ENCODE results near the gene GMDS.

Gene GMDS

GRCh38 chr6:2266841-2267240 is 21.4 kb upstream of the GMDS start:
- Histone ChIP-seq H3K4me1 (ENCODE audit: insufficient read depth, low read length, poor library complexity, severe bottlenecking) (no peaks in the 10 kb centered on the region), H3K9me2 (replicated peaks; ENCODE audit: low read depth, low read length) (no peaks in the 10 kb centered on the region), H3F3A (ENCODE audit: low read depth) (no peaks in the 10 kb centered on the region), H4K20me1 (ENCODE audit: insufficient read depth, low read length, poor library complexity, severe bottlenecking) (no peaks in the 10 kb centered on the region), H3K36me3 (ENCODE audit: insufficient read depth, low read length) (no peaks in the 10 kb centered on the region), H3K9me3 (ENCODE audit: insufficient read depth, low read depth, low read length) (no peaks in the 10 kb centered on the region), H2AFZ (ENCODE audit: low read length) (no peak overlapping the region), H3K4me3 (ENCODE audit: low read length, poor library complexity, severe bottlenecking) (no peak overlapping the region), H3K4me2 (ENCODE audit: low read depth, low read length, poor library complexity, severe bottlenecking) (no peak overlapping the region), H3K9ac (ENCODE audit: low read depth, low read length, poor library complexity, severe bottlenecking) (no peak overlapping the region), H3K27me3 (ENCODE audit: insufficient read depth, low read length, poor library complexity, severe bottlenecking) (no peaks in the 10 kb centered on the region), H3K79me2 (ENCODE audit: insufficient read depth, low read length) (no peaks in the 10 kb centered on the region)
- TF ChIP-seq CTCF (conservative IDR thresholded peaks at IDR 0.05; ENCODE audit: low read length) (no peak), EZH2phosphoT487 (IDR thresholded peaks at IDR 0.05; ENCODE audit: borderline replicate concordance) (no peak)

GRCh38 chr6:2266031-2266795 is 20.8 kb upstream of the GMDS start:
- Histone ChIP-seq H3K4me3 (ENCODE audit: low read length, poor library complexity, severe bottlenecking) (no peak overlapping the region), H3K4me1 (ENCODE audit: insufficient read depth, low read length, poor library complexity, severe bottlenecking) (no peaks in the 10 kb centered on the region), H2AFZ (ENCODE audit: low read length) (no peak overlapping the region), H4K20me1 (ENCODE audit: insufficient read depth, low read length, poor library complexity, severe bottlenecking) (no peaks in the 10 kb centered on the region), H3K27me3 (ENCODE audit: insufficient read depth, low read length, poor library complexity, severe bottlenecking) (no peaks in the 10 kb centered on the region), H3K9ac (ENCODE audit: low read depth, low read length, poor library complexity, severe bottlenecking) (no peak overlapping the region), H3K4me2 (ENCODE audit: low read depth, low read length, poor library complexity, severe bottlenecking) (no peak overlapping the region), H3K36me3 (ENCODE audit: insufficient read depth, low read length) (no peaks in the 10 kb centered on the region), H3F3A (ENCODE audit: low read depth) (no peaks in the 10 kb centered on the region), H3K9me2 (replicated peaks; ENCODE audit: low read depth, low read length) (no peaks in the 10 kb centered on the region), H3K79me2 (ENCODE audit: insufficient read depth, low read length) (no peaks in the 10 kb centered on the region), H3K9me3 (ENCODE audit: insufficient read depth, low read depth, low read length) (no peaks in the 10 kb centered on the region)
- TF ChIP-seq CTCF (conservative IDR thresholded peaks at IDR 0.05; ENCODE audit: low read length) (no peak), EZH2phosphoT487 (IDR thresholded peaks at IDR 0.05; ENCODE audit: borderline replicate concordance) (no peak)

GRCh38 chr6:2264932-2265331 is 19.5 kb upstream of the GMDS start:
- H3K9me2 ChIP-seq (replicated peaks; ENCODE audit: low read depth, low read length) = no peaks in the 10 kb centered on the region
- TF ChIP-seq CTCF (conservative IDR thresholded peaks at IDR 0.05; ENCODE audit: low read length) = no peak
- TF ChIP-seq EZH2phosphoT487 (IDR thresholded peaks at IDR 0.05; ENCODE audit: borderline replicate concordance) = no peak

More at GRCh38 chr6:2264932-2265331, 19.5 kb upstream of the GMDS start:
- H3K36me3 ChIP-seq (ENCODE audit: insufficient read depth, low read length) = no peaks in the 10 kb centered on the region
- H3K4me1 ChIP-seq (ENCODE audit: insufficient read depth, low read length, poor library complexity, severe bottlenecking) = no peaks in the 10 kb centered on the region
- H3K9ac ChIP-seq (ENCODE audit: low read depth, low read length, poor library complexity, severe bottlenecking) = no peak overlapping the region
- H3F3A ChIP-seq (ENCODE audit: low read depth) = no peaks in the 10 kb centered on the region
- H4K20me1 ChIP-seq (ENCODE audit: insufficient read depth, low read length, poor library complexity, severe bottlenecking) = no peaks in the 10 kb centered on the region
- H2AFZ ChIP-seq (ENCODE audit: low read length) = no peak overlapping the region
- no peaks in the 10 kb centered on the region for H3K27me3 ChIP-seq (ENCODE audit: insufficient read depth, low read length, poor library complexity, severe bottlenecking)
- H3K79me2 ChIP-seq (ENCODE audit: insufficient read depth, low read length) = no peaks in the 10 kb centered on the region
- no peak overlapping the region for H3K4me2 ChIP-seq (ENCODE audit: low read depth, low read length, poor library complexity, severe bottlenecking)
- H3K4me3 ChIP-seq (ENCODE audit: low read length, poor library complexity, severe bottlenecking) = no peak overlapping the region
- no peaks in the 10 kb centered on the region for H3K9me3 ChIP-seq (ENCODE audit: insufficient read depth, low read depth, low read length)

Measured in Loucy (cell line).